HG03103 (cell line): Measurements from ENCODE around the gene SUPT3H.
A peak's percentile ranks its signal among the peaks of the same experiment; 100 is the strongest.

Experiments
- ATAC-seq: cut with Tn5 transposase; IDR thresholded peaks from one replicate; pipeline ENCODE4 v1.9.1; 2021; ENCODE audit warnings: low read depth; ENCODE audit not compliant: unreplicated experiment

Gene SUPT3H

GRCh38 chr6:45394586-45395095 is 16.9 kb upstream of the SUPT3H start:
- ATAC-seq: no peak

- ATAC-seq: no peak
Observed at GRCh38 chr6:45388328-45388727, 10.6 kb upstream of the SUPT3H start.

- ATAC-seq: no peak
Observed at GRCh38 chr6:45387236-45387635, 9.5 kb upstream of the SUPT3H start.

GRCh38 chr6:45386501-45386900 is 8.8 kb upstream of the SUPT3H start:
- no peak for ATAC-seq

- ATAC-seq: no peak
Observed at GRCh38 chr6:45382391-45382790, 4.7 kb upstream of the SUPT3H start.

GRCh38 chr6:45378334-45378926 is 696 bp upstream of the SUPT3H start:
- peak; percentile 3 for ATAC-seq

GRCh38 chr6:45377043-45377553 is 636 bp downstream of the SUPT3H start:
- ATAC-seq: no peak

GRCh38 chr6:45376310-45377042 is 1.3 kb downstream of the SUPT3H start:
- ATAC-seq: no peak

GRCh38 chr6:45375449-45375848 is 2.3 kb downstream of the SUPT3H start:
- ATAC-seq: no peak

- ATAC-seq: no peak
Observed at GRCh38 chr6:45371924-45372573, 5.7 kb downstream of the SUPT3H start.

- ATAC-seq: no peak
Observed at GRCh38 chr6:45369870-45370269, 7.9 kb downstream of the SUPT3H start.

GRCh38 chr6:45367999-45368398 is 9.7 kb downstream of the SUPT3H start:
- ATAC-seq: no peak

- no peak for ATAC-seq
Observed at GRCh38 chr6:45366534-45366933, 11.2 kb downstream of the SUPT3H start.

GRCh38 chr6:45365036-45365435 is 12.7 kb downstream of the SUPT3H start:
- no peak for ATAC-seq

- ATAC-seq: no peak
Observed at GRCh38 chr6:45364466-45364865, 13.3 kb downstream of the SUPT3H start.

- ATAC-seq: no peak
Observed at GRCh38 chr6:45353654-45354053, 24.1 kb downstream of the SUPT3H start.

GRCh38 chr6:45351667-45352066 is 26.1 kb downstream of the SUPT3H start:
- ATAC-seq: no peak

GRCh38 chr6:45351076-45351475 is 26.7 kb downstream of the SUPT3H start:
- no peak for ATAC-seq

- no peak for ATAC-seq
Observed at GRCh38 chr6:45350186-45350710, 27.5 kb downstream of the SUPT3H start.

- ATAC-seq: no peak
Observed at GRCh38 chr6:45344900-45345299, 32.8 kb downstream of the SUPT3H start.

GRCh38 chr6:45328523-45328922 is 49.2 kb downstream of the SUPT3H start:
- no peak for ATAC-seq
